Naive thymus-derived CD4-positive, alpha-beta T cell (primary cell): ENCODE data around the gene BRI3. TPM values are rescaled to one million over a fixed set of nuclear protein-coding genes. Genes with fewer than 3 reads are reported as not detected.

Experiments
- ATAC-seq: fragments of 150-1000 bp; cut with Tn5 transposase; 2 replicates; pipeline ENCODE4 v1.10.0; 2021; ENCODE audit warnings: mild to moderate bottlenecking, moderate library complexity
- CTCF ChIA-PET: fragments of 350-600 bp; sonication (Branson Sonifier 250); formaldehyde crosslinking; loops from one replicate; lab custom pipeline; 2021; ENCODE audit warnings: antibody characterized with exemption; lab: Charles Lee
- POLR2A ChIA-PET: fragments of 350-600 bp; sonication (Branson Sonifier 250); formaldehyde crosslinking; loops from one replicate; lab custom pipeline; 2021; ENCODE audit warnings: antibody characterized with exemption, inconsistent platforms; lab: Charles Lee
- DNase-seq, 9 donors: peaks; one replicate each; pipeline versions ENCODE4 v3.0.0 to v3.0.0-alpha.2; 2020 to 2022; ENCODE audit warnings: mixed read lengths in 1 of 9
- H3K27ac ChIP-seq: one replicate; pipeline ENCODE4 v1.7.0; 2013; ENCODE audit warnings: mild to moderate bottlenecking, low read depth, low read length, moderate library complexity
- H3K27me3 ChIP-seq, 2 donors: one replicate each; pipeline ENCODE4 v1.7.0; 2013; ENCODE audit warnings: low read length in 2 of 2, mild to moderate bottlenecking in 2 of 2, moderate library complexity in 2 of 2; ENCODE audit not compliant: control insufficient read depth in 2 of 2, insufficient read depth in 2 of 2
- H3K36me3 ChIP-seq, 3 experiments: 1 replicate in 2 of 3; 2 replicates in 1 of 3; pipeline ENCODE4 v1.7.0; 2013; ENCODE audit warnings: low read length in 3 of 3, mild to moderate bottlenecking in 3 of 3, moderate library complexity in 1 of 3; ENCODE audit not compliant: insufficient read depth in 3 of 3, control insufficient read depth in 2 of 3
- H3K4me1 ChIP-seq, 2 donors: one replicate each; pipeline ENCODE4 v1.7.0; 2013; ENCODE audit warnings: low read length in 2 of 2, mild to moderate bottlenecking in 2 of 2, moderate library complexity in 1 of 2; ENCODE audit not compliant: control insufficient read depth in 2 of 2, insufficient read depth in 2 of 2
- H3K4me3 ChIP-seq: 2 replicates; pipeline ENCODE4 v1.7.0; 2013; ENCODE audit warnings: mild to moderate bottlenecking, low read length
- H3K9me3 ChIP-seq, 3 experiments: 1 replicate in 2 of 3; 2 replicates in 1 of 3; pipeline ENCODE4 v1.7.0; 2013; ENCODE audit warnings: low read length in 3 of 3; ENCODE audit not compliant: control insufficient read depth in 2 of 3
- H3K27ac Mint-ChIP-seq, 9 donors: one replicate each; pipeline ENCODE4 v1.8.0; 2020 to 2022; ENCODE audit warnings: mixed read lengths in 9 of 9, mild to moderate bottlenecking in 8 of 9, moderate library complexity in 5 of 9, inconsistent platforms in 2 of 9
- H3K27me3 Mint-ChIP-seq, 5 donors: one replicate each; pipeline ENCODE4 v1.8.0; 2021 to 2022; ENCODE audit warnings: mixed read lengths in 5 of 5, mild to moderate bottlenecking in 1 of 5
- H3K36me3 Mint-ChIP-seq, 5 donors: one replicate each; pipeline ENCODE4 v1.8.0; 2020 to 2022; ENCODE audit warnings: mixed read lengths in 5 of 5, mild to moderate bottlenecking in 3 of 5, inconsistent platforms in 1 of 5
- H3K4me1 Mint-ChIP-seq, 7 donors: one replicate each; pipeline ENCODE4 v1.8.0; 2020 to 2022; ENCODE audit warnings: mixed read lengths in 7 of 7, mild to moderate bottlenecking in 3 of 7, inconsistent platforms in 1 of 7
- H3K4me3 Mint-ChIP-seq, 10 donors: one replicate each; pipeline ENCODE4 v1.8.0; 2020 to 2022; ENCODE audit warnings: mild to moderate bottlenecking in 10 of 10, mixed read lengths in 10 of 10, moderate library complexity in 6 of 10, inconsistent platforms in 2 of 10
- H3K9me3 Mint-ChIP-seq, 11 donors: one replicate each; pipeline ENCODE4 v1.8.0; 2020 to 2022; ENCODE audit warnings: mixed read lengths in 11 of 11, mild to moderate bottlenecking in 4 of 11, inconsistent platforms in 1 of 11, moderate library complexity in 1 of 11
- intact Hi-C, 2 donors: fragments of 100-400 bp; cut with micrococcal nuclease; formaldehyde crosslinking; loops; one replicate each; pipeline ENCODE4 v1.15.1; 2023
- polyA plus RNA-seq, 2 donors: library from polyadenylated mRNA; unstranded; fragments of 300-500 nt; fragmentation: Illumina TruSeq; gene quantifications; one replicate each; pipeline ENCODE4 v1.2.3, GENCODE V29; 2021
- total RNA-seq, 6 experiments: library from RNA in 5 of 6; stranded (reverse) in 5 of 6; gene quantifications; 1 replicate in 5 of 6; 2 replicates in 1 of 6; pipeline ENCODE4 v1.2.3 and lab custom pipeline; 2021 to 2026

BRI3 gene
- total and polyA plus RNA-seq, 7 experiments from 2014 or later, result 17.8 to 194 (median 82.4) TPM

DNA sequence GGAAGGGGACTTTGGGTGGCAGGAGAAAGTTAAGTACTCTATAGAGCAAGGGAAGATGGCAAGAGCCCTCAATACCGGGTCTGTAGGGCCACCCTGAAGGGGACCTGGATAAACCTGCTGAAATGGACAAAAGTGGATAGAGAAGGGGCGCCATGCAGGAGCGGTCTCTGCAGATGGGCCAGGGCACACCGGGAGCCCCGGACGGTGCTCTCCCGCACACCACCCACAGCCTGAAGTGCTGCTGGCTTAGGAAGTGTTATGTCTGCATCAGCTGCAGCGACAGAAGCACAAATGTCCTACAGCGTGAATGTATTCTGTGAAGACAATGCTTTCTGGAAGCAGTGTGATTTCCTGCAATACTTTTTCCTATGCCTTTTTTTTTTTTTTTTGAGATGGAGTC, 37.7 kb downstream of the BRI3 start:
- no peaks in the 10 kb centered on the region for H3K27me3 ChIP-seq
- POLR2A ChIA-PET, result no interaction called here
- no peak overlapping the region for H3K27ac Mint-ChIP-seq
- H3K4me3 ChIP-seq, result no peak overlapping the region
- H3K36me3 ChIP-seq, result no peaks in the 10 kb centered on the region
- DNase-seq (no peak), ATAC-seq (no peak)
- H3K36me3 Mint-ChIP-seq, result peaks cover 0 to 14% (median 8%) of the 10 kb centered on the region in 5 donors
- CTCF ChIA-PET, result no interaction called here
- no peaks in the 10 kb centered on the region for H3K9me3 ChIP-seq
- H3K27ac ChIP-seq, result no peak overlapping the region
- peaks cover 0 to 21% (median 10%) of the 10 kb centered on the region in 5 donors for H3K27me3 Mint-ChIP-seq
- H3K4me3 Mint-ChIP-seq, result no peak overlapping the region
- intact Hi-C loops, result no loop called here
- H3K4me1 ChIP-seq, result no peaks in the 10 kb centered on the region
- H3K9me3 Mint-ChIP-seq, result peaks cover 0 to 10% (median 0%) of the 10 kb centered on the region in 11 donors
- peaks cover 0 to 5% (median 0%) of the 10 kb centered on the region in 7 donors for H3K4me1 Mint-ChIP-seq

DNA sequence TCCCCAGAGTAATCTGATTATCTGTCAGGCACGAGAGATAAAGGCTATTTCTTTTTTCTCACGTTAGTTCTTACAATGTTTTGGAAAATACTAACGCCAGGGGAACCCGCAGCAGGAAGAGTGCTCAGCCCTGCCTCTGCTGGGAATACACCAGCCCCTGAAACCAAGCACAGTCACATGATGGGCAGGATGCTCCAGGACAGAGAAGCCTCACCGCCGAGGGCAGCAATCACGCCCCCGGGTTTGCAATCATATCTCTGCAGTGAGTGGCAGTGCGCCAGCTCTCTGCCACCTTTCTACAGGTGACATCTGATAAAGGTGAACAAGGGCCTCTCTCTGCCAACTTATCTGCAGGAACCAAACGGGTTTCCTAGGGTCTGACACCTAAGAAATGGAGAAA, 39.8 kb downstream of the BRI3 start:
- no peak overlapping the region for H3K27ac ChIP-seq
- no peak overlapping the region for H3K4me3 ChIP-seq
- ATAC-seq, result no peak
- Mint-ChIP-seq H3K9me3 (peaks cover 0 to 6% (median 0%) of the 10 kb centered on the region in 11 donors), H3K27ac (no peak overlapping the region), H3K4me1 (peaks cover 0 to 5% (median 0%) of the 10 kb centered on the region in 7 donors), H3K36me3 (peaks cover 0 to 9% (median 5%) of the 10 kb centered on the region in 5 donors), H3K27me3 (peaks cover 0 to 21% (median 10%) of the 10 kb centered on the region in 5 donors), H3K4me3 (no peak overlapping the region)
- no peaks in the 10 kb centered on the region for H3K27me3 ChIP-seq
- intact Hi-C loops, result no loop called here
- no peaks in the 10 kb centered on the region for H3K9me3 ChIP-seq
- no peak for DNase-seq
- ChIA-PET CTCF (no interaction called here), POLR2A (no interaction called here)
- H3K36me3 ChIP-seq, result no peaks in the 10 kb centered on the region
- no peaks in the 10 kb centered on the region for H3K4me1 ChIP-seq

DNA sequence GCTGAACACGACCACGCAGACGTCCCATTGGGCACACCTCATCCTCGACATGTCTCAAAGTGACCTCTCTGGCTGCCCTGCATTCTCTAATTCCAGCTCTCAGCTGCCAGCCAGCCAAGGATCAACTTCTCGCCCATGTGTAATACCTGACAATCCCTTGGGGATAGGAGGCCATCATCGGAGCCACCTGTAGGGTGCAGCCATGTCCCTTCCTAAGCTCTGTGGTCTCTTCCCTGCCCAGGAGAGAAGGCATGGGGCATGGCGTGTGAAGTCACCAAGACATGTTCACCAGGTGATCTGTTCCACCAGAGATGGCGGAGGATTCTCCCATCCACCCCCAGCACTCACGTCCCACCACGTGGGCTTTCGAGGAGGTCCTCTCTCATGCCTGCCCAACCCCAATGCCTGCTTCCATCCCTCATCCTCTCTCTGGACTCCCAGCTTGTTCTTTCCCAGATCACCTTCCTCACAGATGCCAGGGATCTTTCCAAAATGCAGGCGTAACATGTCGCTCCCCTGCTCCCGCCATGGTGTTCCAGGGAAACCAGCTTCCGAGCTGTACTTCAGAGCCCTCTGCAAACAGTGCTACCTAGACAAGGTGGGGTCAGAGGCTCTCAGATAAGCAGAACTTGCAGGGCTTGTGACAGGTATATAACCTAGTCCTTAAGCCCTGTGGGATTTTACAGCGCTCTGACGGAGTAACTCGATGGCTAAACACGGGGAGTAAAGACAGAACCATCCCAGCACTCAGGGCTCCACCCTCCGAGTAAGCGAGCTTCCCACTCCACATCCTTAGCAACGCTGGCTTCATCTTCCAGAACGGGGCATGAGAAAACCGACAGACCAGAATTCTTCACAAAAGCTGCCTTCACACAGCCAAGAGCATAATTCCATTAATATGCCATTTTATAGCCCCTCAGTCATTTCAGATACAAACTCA, 41.1 kb downstream of the BRI3 start:
- CTCF ChIA-PET, result no interaction called here

DNA sequence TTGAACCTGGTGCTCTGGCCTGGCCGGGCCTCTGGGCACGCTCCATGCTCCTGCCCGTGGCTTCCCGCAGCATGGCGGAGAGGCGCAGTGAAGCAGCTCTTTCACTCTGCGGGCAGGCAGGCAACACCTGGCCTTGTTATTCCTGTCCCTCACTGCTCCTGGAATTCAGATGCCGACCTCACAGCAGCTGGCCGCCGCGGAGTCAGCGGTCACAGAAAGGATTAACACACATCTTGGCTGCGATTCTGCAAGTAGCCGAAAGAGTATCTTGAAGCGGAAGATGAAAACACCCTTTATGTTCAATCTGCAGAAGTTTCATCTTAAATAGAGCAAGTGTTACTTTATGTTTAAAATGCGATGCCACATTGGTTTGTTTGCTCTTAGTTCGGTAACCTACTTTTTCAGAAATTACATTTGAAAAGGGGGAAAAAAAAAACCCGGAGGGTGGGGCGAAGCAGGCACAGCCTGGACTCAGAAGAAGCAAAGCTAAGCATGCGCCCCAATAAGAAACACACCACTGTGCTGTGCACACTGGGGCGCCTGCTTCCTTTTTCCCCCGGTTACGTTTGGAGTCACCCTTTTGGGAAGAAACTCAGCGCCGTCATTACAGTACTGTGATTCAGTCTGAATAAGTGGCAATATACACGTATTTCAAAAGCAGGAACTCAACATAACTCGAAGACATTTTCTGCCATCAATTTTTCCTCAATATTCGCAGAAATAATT, 42.3 kb downstream of the BRI3 start:
- Mint-ChIP-seq H3K27me3 (peaks cover 0 to 14% (median 10%) of the 10 kb centered on the region in 5 donors), H3K4me3 (peak overlapping the region in 2 of 10 donors; percentile 46 to 50), H3K27ac (no peak overlapping the region), H3K9me3 (no peaks in the 10 kb centered on the region), H3K4me1 (no peaks in the 10 kb centered on the region), H3K36me3 (peaks cover 0 to 3% (median 0%) of the 10 kb centered on the region in 5 donors)
- Histone ChIP-seq H3K4me3 (no peak overlapping the region), H3K9me3 (no peaks in the 10 kb centered on the region), H3K27ac (no peak overlapping the region), H3K4me1 (no peaks in the 10 kb centered on the region), H3K27me3 (no peaks in the 10 kb centered on the region), H3K36me3 (no peaks in the 10 kb centered on the region)
- ChIA-PET CTCF (no interaction called here), POLR2A (no interaction called here)
- no peak for DNase-seq
- ATAC-seq, result no peak
- intact Hi-C loops, result no loop called here

More for the DNA sequence above, 41.1 kb downstream of the BRI3 start:
- intact Hi-C loops, result no loop called here
- no peak overlapping the region for H3K27ac ChIP-seq
- no peaks in the 10 kb centered on the region for H3K4me1 ChIP-seq
- H3K4me1 Mint-ChIP-seq, result peaks cover 0 to 3% (median 0%) of the 10 kb centered on the region in 7 donors
- no peaks in the 10 kb centered on the region for H3K9me3 ChIP-seq
- no peaks in the 10 kb centered on the region for H3K27me3 ChIP-seq
- no peak overlapping the region for H3K4me3 ChIP-seq
- H3K27ac Mint-ChIP-seq, result peak overlapping the region in 1 of 9 donors; percentile 21
- POLR2A ChIA-PET, result no interaction called here
- H3K36me3 ChIP-seq, result no peaks in the 10 kb centered on the region
- H3K4me3 Mint-ChIP-seq, result no peak overlapping the region
- peaks cover 0 to 3% (median 0%) of the 10 kb centered on the region in 5 donors for H3K36me3 Mint-ChIP-seq
- DNase-seq, result no peak
- no peak for ATAC-seq
- H3K27me3 Mint-ChIP-seq, result peaks cover 0 to 17% (median 10%) of the 10 kb centered on the region in 5 donors
- H3K9me3 Mint-ChIP-seq, result peaks cover 0 to 2% (median 0%) of the 10 kb centered on the region in 11 donors

DNA sequence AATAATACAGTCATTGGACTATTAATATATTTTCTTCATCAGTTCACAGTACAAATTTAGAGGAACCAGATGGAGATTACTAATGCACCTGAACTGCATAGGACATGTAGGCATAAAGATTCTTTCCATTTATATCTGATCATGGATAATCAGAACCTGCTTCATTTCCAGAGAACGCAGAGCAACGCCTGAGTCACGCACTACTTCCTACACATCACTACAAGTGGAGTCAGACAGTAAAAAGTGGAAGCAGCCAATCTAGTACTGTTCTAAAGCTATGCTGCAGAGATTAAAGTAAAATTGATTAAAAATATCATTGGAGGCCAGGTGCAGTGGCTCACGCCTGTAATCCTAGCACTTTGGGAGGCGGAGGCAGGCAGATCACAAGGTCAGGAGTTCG, 43.3 kb downstream of the BRI3 start:
- Mint-ChIP-seq H3K27me3 (peaks cover 0 to 14% (median 10%) of the 10 kb centered on the region in 5 donors), H3K36me3 (peaks cover 0 to 3% (median 0%) of the 10 kb centered on the region in 5 donors), H3K4me3 (no peak overlapping the region), H3K27ac (no peak overlapping the region), H3K4me1 (no peaks in the 10 kb centered on the region), H3K9me3 (peaks cover 0 to under 1% (median 0%) of the 10 kb centered on the region in 11 donors)
- ChIA-PET POLR2A (no interaction called here), CTCF (no interaction called here)
- no peaks in the 10 kb centered on the region for H3K36me3 ChIP-seq
- H3K9me3 ChIP-seq, result no peaks in the 10 kb centered on the region
- no peak for ATAC-seq
- no peaks in the 10 kb centered on the region for H3K4me1 ChIP-seq
- H3K4me3 ChIP-seq, result no peak overlapping the region
- no peak overlapping the region for H3K27ac ChIP-seq
- DNase-seq, result no peak
- intact Hi-C loops, result no loop called here
- H3K27me3 ChIP-seq, result no peaks in the 10 kb centered on the region

DNA sequence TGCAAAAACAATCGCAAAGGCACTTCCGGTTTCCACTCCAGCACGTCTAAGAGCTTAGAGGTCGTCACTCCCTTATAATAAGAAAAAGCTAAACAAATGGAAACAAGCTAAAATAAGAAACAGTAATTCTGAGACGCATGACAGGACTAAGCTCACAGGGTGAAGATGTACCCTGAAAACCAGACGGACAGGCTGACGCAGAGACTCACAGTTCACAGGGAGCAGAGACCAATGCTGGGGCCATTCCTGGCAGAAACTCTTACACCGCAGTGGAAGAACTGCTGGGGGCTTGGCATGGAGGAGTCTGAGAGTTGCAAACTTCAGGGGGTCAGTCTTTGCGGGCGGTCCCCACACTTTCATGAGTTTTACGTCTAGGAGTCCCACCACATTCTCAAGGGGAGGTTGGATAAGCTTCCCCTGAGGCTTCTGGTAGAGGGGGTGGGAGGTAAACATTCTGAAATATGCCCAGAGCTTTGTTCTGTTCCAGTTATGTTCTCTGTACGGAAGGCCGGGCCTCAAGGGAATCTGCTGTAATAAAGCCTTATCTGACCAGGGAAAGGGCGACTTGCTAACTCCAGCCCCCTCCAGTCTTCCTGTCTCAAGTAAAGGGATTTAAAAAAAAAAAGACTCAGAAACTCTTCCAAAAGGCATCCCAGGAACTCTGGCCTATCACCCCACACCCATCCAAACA, 47.8 kb downstream of the BRI3 start:
- POLR2A ChIA-PET, result no interaction called here
- H3K36me3 ChIP-seq, result no peaks in the 10 kb centered on the region
- no peak overlapping the region for H3K27ac ChIP-seq
- H3K27me3 ChIP-seq, result no peaks in the 10 kb centered on the region
- Mint-ChIP-seq H3K27ac (no peak overlapping the region), H3K4me3 (no peak overlapping the region), H3K4me1 (no peaks in the 10 kb centered on the region), H3K36me3 (peaks cover 0 to 4% (median 0%) of the 10 kb centered on the region in 5 donors), H3K9me3 (peaks cover 0 to 6% (median 2%) of the 10 kb centered on the region in 11 donors), H3K27me3 (no peaks in the 10 kb centered on the region)
- DNase-seq, result no peak
- CTCF ChIA-PET, result no interaction called here
- no peak overlapping the region for H3K4me3 ChIP-seq
- no peaks in the 10 kb centered on the region for H3K4me1 ChIP-seq
- intact Hi-C loops, result no loop called here
- ATAC-seq, result no peak
- H3K9me3 ChIP-seq, result no peaks in the 10 kb centered on the region
